Right cardiac atrium (tissue), 5 donors: ENCODE data around the gene DGKK. TPM values are rescaled to one million over a fixed set of nuclear protein-coding genes. Genes with fewer than 3 reads are reported as not detected.
"Not testable (repeated sequence)": the region's sequence is repeated elsewhere in the genome, so short reads cannot be mapped to it uniquely, and the experiment has no call there.

Source experiments
- ATAC-seq, 2 donors: fragments of 200-7000 bp; cut with Tn5 transposase; one replicate each; pipeline versions ENCODE4 v1.8.0 to v1.9.1; 2020; ENCODE audit warnings: moderate library complexity in 2 of 2, mild to moderate bottlenecking in 1 of 2
- DNase-seq, 3 donors: peaks; one replicate each; pipeline ENCODE4 v3.0.0-alpha.2; 2020
- H3K27ac ChIP-seq: one replicate; pipeline ENCODE4 v1.5.1; 2013; ENCODE audit warnings: mild to moderate bottlenecking, low read length, control low read depth, moderate library complexity
- H3K27me3 ChIP-seq: one replicate; pipeline ENCODE4 v1.6.1; 2013; ENCODE audit not compliant: control insufficient read depth, insufficient read depth
- H3K4me1 ChIP-seq: one replicate; pipeline ENCODE4 v1.6.1; 2013; ENCODE audit warnings: low read length; ENCODE audit not compliant: control insufficient read depth, insufficient read depth
- H3K4me3 ChIP-seq: one replicate; pipeline ENCODE4 v1.5.1; 2013; ENCODE audit warnings: low read length, control low read depth
- H3K9me3 ChIP-seq: one replicate; pipeline ENCODE4 v1.6.1; 2013; ENCODE audit warnings: low read length; ENCODE audit not compliant: control insufficient read depth
- WGBS: extraction: QIAGEN DNeasy Blood & Tissue Kit; methylation state at CpG from one replicate; pipeline ENCODE4 v1.1.7; 2013; 5-methylcytosine and 5-hydroxymethylcytosine counted together
- intact Hi-C, 4 donors: fragments of 100-400 bp; cut with DNase I; formaldehyde crosslinking; loops; one replicate each; pipeline versions ENCODE4 v1.11.0 to v1.14.0; 2022 to 2023
- polyA plus RNA-seq: library from polyadenylated mRNA; stranded (reverse); fragments of 200-250 nt; gene quantifications from one replicate; pipeline ENCODE4 v1.2.3, GENCODE V29; 2013
- total RNA-seq, 4 donors: library from RNA; stranded (reverse); fragmentation: NEBNext Ultra II Directional; extraction: Animal tissue kit (Norgen Biotek cat#: 25700); gene quantifications; one replicate each; pipeline ENCODE4 v1.2.1, GENCODE V29; 2021
- donor health status: healthy with polysubstance abuse.
- donor health status: DM: no; HTN: yes; CAD: no.
- donor health status: DM: no; HTN: no; CAD: no.
- donor health status: DM: no; HTN: yes; CAD: no; lungs with severe emphysema.
- donor health status: DM: yes; HTN: yes; CAD: no.

Gene DGKK
- total and polyA plus RNA-seq, 5 donors = not detected

- Histone ChIP-seq H3K4me3 (no peak overlapping the region), H3K4me1 (no peaks in the 10 kb centered on the region), H3K27me3 (no peaks in the 10 kb centered on the region), H3K27ac (no peak overlapping the region), H3K9me3 (no peaks in the 10 kb centered on the region)
- DNase-seq = no peak
- 77% methylated on average over 6 of the region's 6 CpGs for WGBS
- intact Hi-C loops = no loop called here
- ATAC-seq = no peak
Measured at GRCh38 chrX:50333308-50333707, 137.3 kb downstream of the DGKK start.

GRCh38 chrX:50332668-50333067 is 138.0 kb downstream of the DGKK start:
- ATAC-seq, DNase-seq, H3K27ac ChIP-seq, H3K4me3 ChIP-seq, H3K4me1 ChIP-seq, intact Hi-C loops, H3K27me3 ChIP-seq, H3K9me3 ChIP-seq: not testable (repeated sequence)
- 27% methylated on average over 5 of the region's 5 CpGs for WGBS

GRCh38 chrX:50327235-50327634 is 143.4 kb downstream of the DGKK start:
- intact Hi-C loops = no loop called here
- Histone ChIP-seq H3K27ac (no peak overlapping the region), H3K27me3 (no peaks in the 10 kb centered on the region), H3K4me3 (no peak overlapping the region), H3K4me1 (no peaks in the 10 kb centered on the region), H3K9me3 (no peaks in the 10 kb centered on the region)
- 77% methylated on average over 2 of the region's 2 CpGs for WGBS
- DNase-seq (no peak), ATAC-seq (no peak)
